GM23338 (cell line): ENCODE data around the gene SLC15A1. TPM values are rescaled to one million over a fixed set of nuclear protein-coding genes. Genes with fewer than 3 reads are reported as not detected.

Source experiments
- ATAC-seq: fragments of 200-7000 bp; cut with Tn5 transposase; 3 replicates; pipeline ENCODE4 v1.9.1; 2020
- DNase-seq: peaks from one replicate; pipeline ENCODE4 v3.0.0-alpha.2; 2015; ENCODE audit warnings: low spot score
- H2AFZ ChIP-seq: fragments of 200-600 bp; sonication (generic); 2 replicates; pipeline ENCODE4 v1.8.0; 2016; ENCODE audit warnings: antibody characterized with exemption, mild to moderate bottlenecking, moderate library complexity
- H3F3A ChIP-seq: fragments of 200-600 bp; sonication (generic); replicated peaks from 2 replicates; pipeline ENCODE4 v1.8.0; 2017; ENCODE audit warnings: antibody characterized with exemption, mixed run types, low read depth
- H3K27ac ChIP-seq: fragments of 200-600 bp; sonication (generic); 2 replicates; pipeline ENCODE4 v1.6.1; 2016; ENCODE audit warnings: low read depth
- H3K27me3 ChIP-seq: fragments of 200-600 bp; sonication (generic); 2 replicates; pipeline ENCODE4 v1.8.0; 2016; ENCODE audit warnings: mild to moderate bottlenecking, mixed run types, moderate library complexity; ENCODE audit not compliant: insufficient read depth
- H3K36me3 ChIP-seq: fragments of 200-600 bp; sonication (generic); 2 replicates; pipeline ENCODE4 v1.8.0; 2016; ENCODE audit warnings: mild to moderate bottlenecking; ENCODE audit not compliant: insufficient read depth
- H3K4me1 ChIP-seq: fragments of 200-600 bp; sonication (generic); 2 replicates; pipeline ENCODE4 v1.8.0; 2016; ENCODE audit warnings: mild to moderate bottlenecking, moderate library complexity; ENCODE audit not compliant: insufficient read depth
- H3K4me2 ChIP-seq: fragments of 200-600 bp; sonication (generic); 2 replicates; pipeline ENCODE4 v1.7.1; 2017; ENCODE audit warnings: mixed run types
- H3K4me3 ChIP-seq: fragments of 200-600 bp; sonication (generic); 2 replicates; pipeline ENCODE4 v1.6.1; 2016; ENCODE audit warnings: mixed run types
- H3K79me2 ChIP-seq: fragments of 200-600 bp; sonication (generic); replicated peaks from 2 replicates; pipeline ENCODE4 v1.8.0; 2017; ENCODE audit warnings: mild to moderate bottlenecking; ENCODE audit not compliant: insufficient read depth
- H3K9me2 ChIP-seq: fragments of 200-600 bp; sonication (generic); 2 replicates; pipeline ENCODE4 v1.8.0; 2017; ENCODE audit not compliant: insufficient read depth
- H4K20me1 ChIP-seq: fragments of 200-600 bp; sonication (generic); replicated peaks from 2 replicates; pipeline ENCODE4 v1.8.0; 2017; ENCODE audit warnings: mild to moderate bottlenecking; ENCODE audit not compliant: insufficient read depth
- H3K27ac Mint-ChIP-seq: 2 replicates; pipeline ENCODE4 v1.8.0; 2020; ENCODE audit warnings: inconsistent platforms, mild to moderate bottlenecking, moderate library complexity, mixed read lengths
- H3K27me3 Mint-ChIP-seq: 3 replicates; pipeline ENCODE4 v1.8.0; 2022; ENCODE audit warnings: low read depth, mild to moderate bottlenecking, moderate library complexity, mixed read lengths, inconsistent platforms; ENCODE audit not compliant: insufficient read depth, poor library complexity
- H3K36me3 Mint-ChIP-seq: 3 replicates; pipeline ENCODE4 v1.8.0; 2021; ENCODE audit warnings: low read depth, mild to moderate bottlenecking, inconsistent platforms, moderate library complexity, mixed read lengths
- H3K4me1 Mint-ChIP-seq: 3 replicates; pipeline ENCODE4 v1.8.0; 2020; ENCODE audit warnings: mild to moderate bottlenecking, inconsistent platforms, mixed read lengths
- H3K4me3 Mint-ChIP-seq: 3 replicates; pipeline ENCODE4 v1.8.0; 2021; ENCODE audit warnings: moderate library complexity, mild to moderate bottlenecking, inconsistent platforms, mixed read lengths
- H3K9me3 Mint-ChIP-seq: 3 replicates; pipeline ENCODE4 v1.8.0; 2020; ENCODE audit warnings: moderate library complexity, mild to moderate bottlenecking, inconsistent platforms, mixed read lengths
- CREB1 ChIP-seq: fragments of 250-450 bp; sonication (Bioruptor Pico); IDR thresholded peaks from 2 replicates; pipeline ENCODE4 v1.5.0; 2020; ENCODE audit warnings: low read depth, mild to moderate bottlenecking, moderate library complexity
- CTCF ChIP-seq, 2 experiments: fragments of 200-600 bp in 1 of 2; sonication (generic) in 1 of 2; conservative IDR thresholded peaks; 2 replicates each; pipeline versions ENCODE4 v1.5.1 to v1.6.1; 2016 to 2017; ENCODE audit warnings: antibody characterized with exemption in 2 of 2, low read depth in 2 of 2, mild to moderate bottlenecking in 2 of 2, moderate library complexity in 1 of 2
- ETS1 ChIP-seq: IDR thresholded peaks from 2 replicates; pipeline ENCODE4 v1.6.1; 2016; ENCODE audit warnings: antibody characterized with exemption
- EZH2 ChIP-seq: fragments of 200-600 bp; sonication (generic); IDR thresholded peaks from one replicate; pipeline ENCODE4 v1.8.0; 2017; ENCODE audit warnings: antibody characterized with exemption, mild to moderate bottlenecking, low read depth; ENCODE audit not compliant: unreplicated experiment
- EZH2phosphoT487 ChIP-seq: fragments of 200-600 bp; sonication (generic); IDR thresholded peaks from one replicate; pipeline ENCODE4 v1.8.1; 2018; ENCODE audit warnings: antibody characterized with exemption; ENCODE audit not compliant: unreplicated experiment
- JUNB ChIP-seq: IDR thresholded peaks from one replicate; pipeline ENCODE4 v1.6.1; 2016; ENCODE audit warnings: antibody characterized with exemption; ENCODE audit not compliant: unreplicated experiment
- NANOG ChIP-seq: IDR thresholded peaks from 2 replicates; pipeline ENCODE4 v1.6.1; 2016; ENCODE audit warnings: antibody characterized with exemption, borderline replicate concordance
- POLR2AphosphoS5 ChIP-seq: IDR thresholded peaks from 2 replicates; pipeline ENCODE4 v1.6.1; 2016; ENCODE audit warnings: antibody characterized with exemption, low read depth
- REST ChIP-seq: IDR thresholded peaks from one replicate; pipeline ENCODE4 v1.6.1; 2018; ENCODE audit warnings: antibody characterized with exemption; ENCODE audit not compliant: unreplicated experiment
- STAT1 ChIP-seq: IDR thresholded peaks from one replicate; pipeline ENCODE4 v1.6.1; 2016; ENCODE audit warnings: antibody characterized with exemption; ENCODE audit not compliant: unreplicated experiment
- ZNF114 ChIP-seq: fragments of 250-450 bp; sonication (Bioruptor Pico); IDR thresholded peaks from 2 replicates; pipeline ENCODE4 v1.5.0; 2020; ENCODE audit warnings: mild to moderate bottlenecking, moderate library complexity
- ZNF331 ChIP-seq: fragments of 250-450 bp; sonication (Bioruptor Pico); IDR thresholded peaks from 2 replicates; pipeline ENCODE4 v1.5.0; 2020; ENCODE audit warnings: low read depth, mild to moderate bottlenecking, moderate library complexity
- ZNF462 ChIP-seq: fragments of 250-450 bp; sonication (Bioruptor Pico); IDR thresholded peaks from 2 replicates; pipeline ENCODE4 v1.5.0; 2020; ENCODE audit warnings: mild to moderate bottlenecking, moderate library complexity
- long read RNA-seq: library from polyadenylated mRNA; unstranded; transcript quantifications from one replicate; pipeline ENCODE4 v2.0.0, GENCODE V29; 2020; ENCODE audit not compliant: unreplicated experiment
- polyA plus RNA-seq: library from polyadenylated mRNA; unstranded; fragments of >200 nt; fragmentation: Nextera tagmentation; extraction: Ambion mirVana; gene quantifications from 2 replicates; pipeline ENCODE4 v1.2.1, GENCODE V29; 2016
- total RNA-seq: library from RNA; depleted of rRNA; stranded (reverse); fragments of >200 nt; shearing (Covaris generic); gene quantifications from 2 replicates; pipeline ENCODE4 v1.2.3, GENCODE V29; 2014; rRNA removed

SLC15A1 gene
- total RNA-seq: 2.4 and 3.0 TPM in 2 replicates
- 1.3 and 1.6 TPM in 2 replicates for polyA plus RNA-seq
- long read RNA-seq: 0 reads

GRCh38 chr13:98752467-98753290 lies at the start of gene SLC15A1:
Gene SLC15A1 (minus strand): TSS chr13:98752672. CDS start chr13:98752598, 74 bp downstream.
- H3K27ac ChIP-seq: no peak within 1 kb of the TSS
- peaks cover 16% of the 10 kb centered on the region for H3K4me1 Mint-ChIP-seq
- no peaks in the 10 kb centered on the region for H3K79me2 ChIP-seq
- no peaks in the 10 kb centered on the region for H3K36me3 ChIP-seq
- ATAC-seq (peak; percentile 80), DNase-seq (peak; percentile 66)
- peaks cover 24% of the 10 kb centered on the region for H3K27me3 Mint-ChIP-seq
- no peaks in the 10 kb centered on the region for H3F3A ChIP-seq
- H3K4me3 Mint-ChIP-seq: peak within 1 kb of the TSS; percentile 73
- H4K20me1 ChIP-seq: no peaks in the 10 kb centered on the region
- H3K4me1 ChIP-seq: peaks cover 5% of the 10 kb centered on the region; the same call in 1 of the 2 replicates
- H3K9me2 ChIP-seq: no peaks in the 10 kb centered on the region
- peak within 1 kb of the TSS; percentile 67 for H3K4me3 ChIP-seq
- H3K27ac Mint-ChIP-seq: no peak within 1 kb of the TSS
- peaks cover 20% of the 10 kb centered on the region; the same call in 2 of the 3 replicates for H3K9me3 Mint-ChIP-seq
- peak within 1 kb of the TSS; percentile 93 for H3K4me2 ChIP-seq
- peaks cover 27% of the 10 kb centered on the region for H3K27me3 ChIP-seq
- TF ChIP-seq EZH2phosphoT487 (no peak), NANOG (no peak), ETS1 (no peak), ZNF331 (no peak), CTCF (conservative IDR thresholded peaks at IDR 0.05; ENCODE audit: low read depth in 2 of 2) (no peak), STAT1 (no peak), REST (no peak), EZH2 (no peak), CREB1 (CRISPR knock-in tag) (no peak), POLR2AphosphoS5 (no peak), JUNB (no peak), ZNF462 (CRISPR knock-in tag) (no peak), ZNF114 (CRISPR knock-in tag) (no peak)
- peak within 1 kb of the TSS; percentile 99 for H2AFZ ChIP-seq
- H3K36me3 Mint-ChIP-seq: no peaks in the 10 kb centered on the region
